CD4-positive, alpha-beta T cell treated with Interleukin-4 for 1 hour (primary cell): ENCODE data around the gene CHST13.

Experiments
- DNase-seq, 2 donors: peaks; one replicate each; pipeline ENCODE4 v3.0.0-alpha.2; 2020 to 2022

CHST13 gene

GRCh38 chr3:126488886-126489569 is 34.9 kb upstream of the CHST13 start:
- no peak for DNase-seq

- DNase-seq = no peak
Observed at GRCh38 chr3:126490619-126491018, 33.3 kb upstream of the CHST13 start.

DNA sequence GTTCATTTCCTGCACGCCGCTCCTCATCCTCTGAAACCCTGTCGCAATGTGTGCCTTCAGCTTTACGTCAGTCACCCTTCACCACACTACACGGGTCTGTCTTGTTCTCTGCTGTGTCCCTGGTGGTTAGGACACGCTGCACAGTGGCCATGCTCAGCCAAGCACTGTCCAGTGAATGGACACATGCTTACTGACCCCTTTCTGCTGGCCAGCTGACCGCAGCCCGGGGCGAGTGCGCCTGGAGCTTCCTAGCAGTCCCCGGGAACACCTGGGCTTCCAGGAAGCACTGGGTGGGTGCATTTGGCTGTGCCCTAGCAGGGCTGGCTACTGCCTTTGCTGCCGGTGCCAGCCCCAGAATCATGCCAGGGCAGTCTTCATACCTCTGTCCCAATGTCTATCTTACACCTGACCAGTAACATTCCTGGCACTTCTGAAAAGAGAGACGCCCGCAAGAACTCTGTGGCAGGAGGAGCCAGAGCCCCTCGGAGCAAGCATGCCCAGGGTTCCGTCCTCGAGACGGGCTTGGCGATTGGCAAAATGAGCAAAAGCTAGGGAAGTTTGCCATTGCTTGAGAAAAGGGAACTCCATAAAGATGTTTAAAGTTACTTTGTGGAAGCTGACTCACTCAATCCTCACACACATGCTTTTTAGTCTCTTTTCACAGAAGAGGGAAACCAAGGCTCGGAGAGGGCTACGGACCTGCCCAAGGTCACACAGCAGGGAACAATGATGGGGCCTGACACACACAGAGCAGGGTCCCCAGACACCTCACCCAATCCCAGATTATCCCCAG is 32.5 kb upstream of the CHST13 start:
- DNase-seq = no peak

DNA sequence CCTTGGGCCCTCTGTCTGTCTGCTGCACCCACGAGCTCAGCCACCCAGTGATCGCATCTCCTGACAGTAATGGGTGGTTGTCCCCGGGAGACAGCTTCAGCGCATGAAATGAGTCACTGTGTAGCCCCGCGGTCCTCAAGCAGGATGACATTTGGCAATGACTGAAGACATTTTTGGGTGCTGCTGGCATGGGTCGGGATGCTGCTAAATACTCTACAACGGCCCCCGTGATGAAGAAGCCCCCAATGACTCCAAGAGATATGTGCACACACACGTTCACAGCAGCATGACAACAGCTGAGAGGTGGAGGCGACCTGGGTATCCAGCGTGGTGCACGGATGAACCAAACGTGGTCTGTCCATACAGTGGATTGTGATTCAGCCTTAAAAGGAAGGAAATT is 30.9 kb upstream of the CHST13 start:
- no peak for DNase-seq

DNA sequence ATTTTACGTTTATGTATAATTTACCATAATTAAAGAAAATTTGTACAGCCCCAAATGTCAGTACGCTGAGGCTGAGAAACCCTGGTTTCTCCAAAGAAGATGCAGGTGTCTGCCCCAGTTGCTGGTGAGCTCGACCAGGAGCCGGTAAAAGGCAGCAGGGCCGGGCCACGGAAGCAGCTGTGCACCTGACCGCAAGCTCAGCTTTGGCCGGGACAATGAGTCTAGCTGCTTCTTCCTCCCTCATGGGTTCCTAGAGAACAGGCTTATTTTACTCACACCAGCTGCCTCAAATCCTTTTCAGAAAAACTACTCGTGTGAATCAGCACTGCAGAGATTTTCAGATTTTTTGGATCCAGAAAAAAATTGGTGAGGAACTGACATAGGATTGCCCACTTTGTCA is 30.2 kb upstream of the CHST13 start:
- no peak for DNase-seq

DNA sequence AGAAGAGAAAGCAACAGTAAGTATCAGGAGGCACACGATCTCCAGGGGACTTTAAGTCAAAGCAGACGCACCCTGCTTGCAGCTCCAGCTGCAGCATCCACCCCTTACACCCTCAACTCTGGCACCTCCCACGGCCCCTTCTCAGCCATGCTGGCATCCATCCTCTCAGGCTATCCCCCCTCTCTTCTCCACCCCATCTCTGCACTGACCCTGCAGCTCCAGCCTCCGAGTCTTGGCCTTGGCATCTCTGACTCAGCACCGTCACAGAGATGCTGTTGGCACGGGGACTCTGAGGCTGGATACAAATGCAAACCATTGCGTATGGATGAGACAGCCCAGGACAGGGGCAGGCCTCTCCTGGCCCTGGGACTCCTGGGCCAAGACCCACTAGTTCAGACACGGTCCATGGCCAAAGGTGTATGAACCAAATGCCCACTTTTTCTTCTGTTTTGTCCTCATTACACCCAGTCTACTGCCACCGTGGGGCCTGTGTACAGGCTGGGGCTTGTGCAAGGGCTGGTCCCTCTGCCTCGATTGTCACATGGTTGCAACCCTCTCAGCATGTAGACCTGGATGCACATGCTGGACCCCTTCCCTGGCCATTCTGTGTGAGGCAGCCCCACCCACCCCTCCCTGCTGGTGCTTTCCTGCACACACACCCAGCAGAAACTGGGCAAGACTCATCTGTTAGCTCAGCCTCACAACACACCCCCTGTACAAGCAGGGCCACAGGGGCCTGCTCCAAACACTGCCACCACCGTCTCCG is 29.6 kb upstream of the CHST13 start:
- no peak for DNase-seq

DNA sequence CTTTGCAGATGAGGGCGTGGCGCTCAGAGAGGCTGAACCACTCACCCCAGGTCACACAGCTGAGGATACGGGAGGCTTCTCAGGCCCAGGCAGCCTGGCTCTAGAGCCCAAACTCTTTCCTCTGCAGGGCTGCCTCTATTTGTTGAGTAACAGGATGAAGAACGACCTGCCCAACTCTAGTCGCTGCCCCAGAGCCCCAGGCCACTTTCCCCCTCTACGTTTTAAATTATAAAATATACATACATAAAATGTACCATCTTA is 29.1 kb upstream of the CHST13 start:
- DNase-seq = no peak

- no peak for DNase-seq
Observed at GRCh38 chr3:126495786-126496185, 28.2 kb upstream of the CHST13 start.

DNA sequence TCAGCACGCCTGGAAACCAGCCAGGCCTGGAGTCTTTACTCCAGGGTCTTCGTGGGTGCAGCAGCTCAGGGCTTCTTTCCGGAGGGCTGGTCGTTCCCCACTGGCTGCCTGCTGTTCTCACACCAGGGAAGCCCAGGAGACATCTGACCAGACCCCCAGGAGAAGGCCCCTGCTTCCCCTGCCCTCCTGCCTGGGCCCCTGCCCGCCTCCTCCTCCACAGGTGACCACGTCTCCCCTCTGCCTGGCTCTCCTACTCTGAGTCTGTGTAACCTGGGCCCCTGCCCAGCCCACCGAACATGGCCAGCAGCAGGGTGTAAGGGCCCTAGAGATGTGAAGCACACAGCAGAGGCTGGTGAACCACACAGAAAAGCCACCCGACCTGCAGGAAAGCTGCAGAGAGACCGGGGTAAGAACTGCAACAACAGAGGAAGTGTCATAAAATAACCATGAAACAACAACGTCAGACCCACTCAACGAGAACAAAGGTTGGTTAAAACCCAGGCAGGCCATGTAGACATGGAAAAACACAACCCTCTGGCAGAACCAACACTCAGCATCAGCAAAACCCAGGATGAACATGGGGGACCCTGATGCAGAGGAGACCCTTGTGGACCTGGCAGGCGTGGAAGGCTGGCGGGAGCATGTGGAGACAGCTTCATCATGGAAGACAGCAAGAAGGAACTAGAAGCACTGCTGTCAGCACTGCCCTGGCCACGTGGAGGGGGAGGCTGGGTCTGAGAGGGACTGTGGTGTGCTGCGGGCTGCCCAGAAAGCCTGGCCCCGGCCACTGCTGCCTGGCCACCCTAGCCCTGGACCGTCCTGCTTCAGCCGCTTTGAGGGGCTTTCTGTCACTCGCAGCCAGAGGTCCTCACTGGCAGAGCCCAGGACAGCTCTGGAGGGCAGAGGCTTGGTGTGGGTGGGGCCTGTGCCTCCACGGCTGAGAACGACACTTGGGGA is 26.8 kb upstream of the CHST13 start:
- no peak for DNase-seq

- DNase-seq = no peak
Observed at GRCh38 chr3:126497956-126498355, 26.0 kb upstream of the CHST13 start.

DNA sequence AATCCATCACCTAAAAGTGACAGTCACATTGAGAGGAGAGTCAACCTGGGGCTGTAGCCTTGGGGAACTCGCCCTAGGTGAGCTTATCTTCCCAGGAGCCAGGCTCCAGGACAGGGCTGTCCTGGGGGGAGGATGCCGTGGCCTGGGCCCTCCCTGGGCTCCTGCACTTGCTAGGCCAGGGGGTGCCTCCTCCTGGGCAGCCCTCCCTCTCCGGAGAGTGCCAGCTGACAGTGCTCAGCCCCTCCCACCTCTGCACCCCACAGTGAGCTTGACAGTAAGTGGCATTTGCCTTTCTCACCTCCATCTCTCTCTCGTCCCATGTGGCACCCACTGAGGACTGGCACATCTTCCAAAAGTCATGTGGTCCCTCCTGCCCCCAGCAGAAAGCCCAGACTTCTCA is 25.5 kb upstream of the CHST13 start:
- no peak for DNase-seq

DNA sequence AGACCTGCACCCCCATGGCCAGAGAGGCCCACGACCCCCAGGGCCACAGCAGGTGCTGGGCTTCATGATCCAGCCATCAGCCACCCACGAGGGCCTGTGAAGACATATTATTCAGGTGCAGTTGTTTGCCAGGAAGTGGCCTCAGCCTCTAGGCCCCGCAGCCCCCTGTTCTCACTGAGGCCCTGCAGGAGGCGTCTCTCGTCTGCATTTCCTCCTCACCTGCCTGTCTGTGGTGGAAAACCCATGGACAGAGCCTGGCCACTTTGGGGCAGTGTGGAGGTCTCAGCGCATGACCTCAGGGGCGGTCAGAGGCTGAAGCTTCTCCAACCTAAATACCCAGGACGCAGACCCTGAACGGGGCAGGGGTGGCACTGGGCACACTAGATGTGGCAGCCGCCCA is 25.0 kb upstream of the CHST13 start:
- DNase-seq = no peak

- no peak for DNase-seq
Observed at GRCh38 chr3:126499401-126499800, 24.6 kb upstream of the CHST13 start.

DNA sequence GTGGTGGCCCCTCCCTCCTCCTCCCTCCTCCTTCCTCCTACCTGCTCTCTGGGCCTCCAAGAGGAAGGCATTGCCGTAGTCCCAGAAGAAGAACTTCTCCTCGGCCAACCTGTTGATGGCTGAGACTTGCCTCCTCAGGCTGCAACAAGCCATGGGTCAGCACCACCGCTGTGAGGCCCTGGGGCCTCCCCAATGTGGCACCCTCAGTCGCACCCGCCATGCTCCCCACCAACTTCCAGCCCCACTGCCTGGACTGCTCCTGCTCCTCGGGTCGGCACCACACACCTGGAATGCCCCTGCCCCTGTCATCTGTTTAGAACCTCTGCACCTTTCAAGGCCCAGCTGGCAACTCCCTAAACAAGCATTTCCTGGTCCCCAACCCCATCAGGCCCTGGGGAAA is 23.9 kb upstream of the CHST13 start:
- DNase-seq = no peak

DNA sequence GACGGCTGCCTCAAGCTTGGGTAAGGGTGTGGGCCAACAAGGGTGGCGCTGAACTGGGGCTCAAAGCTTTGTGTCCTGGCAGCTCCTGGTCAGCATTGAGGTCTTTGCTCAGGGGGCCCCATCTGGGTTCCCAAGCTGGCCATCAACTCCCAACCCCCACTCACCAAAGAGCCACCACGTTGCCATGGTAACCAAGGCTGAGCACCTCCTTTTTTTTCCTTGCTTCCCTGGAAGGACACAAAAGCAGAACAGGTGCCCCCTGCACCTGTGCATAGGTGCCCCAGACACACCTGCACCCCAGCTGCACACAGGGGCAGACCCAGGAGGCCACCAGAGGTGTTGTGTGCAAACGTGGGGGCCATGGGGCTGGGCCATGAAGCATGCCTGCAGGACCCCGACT is 22.9 kb upstream of the CHST13 start:
- DNase-seq = no peak

DNA sequence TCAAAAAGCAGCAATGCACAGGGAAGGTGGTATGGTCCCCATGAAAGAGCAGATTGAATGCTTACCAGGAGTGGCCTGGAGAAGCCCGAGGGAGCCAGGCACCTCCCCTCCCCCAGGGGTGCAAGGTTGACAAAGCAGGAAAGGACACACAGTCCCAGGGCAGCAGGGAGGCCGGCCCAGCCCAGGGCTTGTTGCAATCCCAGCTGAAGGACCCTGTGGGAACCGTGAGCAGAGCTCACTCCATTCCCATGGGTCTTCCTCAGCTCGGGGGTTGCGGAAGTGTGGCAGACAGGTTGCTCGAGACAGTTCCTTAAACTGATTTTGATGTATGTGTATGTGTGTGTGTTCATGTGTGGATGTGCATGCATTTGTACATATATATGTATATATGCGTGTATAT is 22.2 kb upstream of the CHST13 start:
- no peak for DNase-seq

DNA sequence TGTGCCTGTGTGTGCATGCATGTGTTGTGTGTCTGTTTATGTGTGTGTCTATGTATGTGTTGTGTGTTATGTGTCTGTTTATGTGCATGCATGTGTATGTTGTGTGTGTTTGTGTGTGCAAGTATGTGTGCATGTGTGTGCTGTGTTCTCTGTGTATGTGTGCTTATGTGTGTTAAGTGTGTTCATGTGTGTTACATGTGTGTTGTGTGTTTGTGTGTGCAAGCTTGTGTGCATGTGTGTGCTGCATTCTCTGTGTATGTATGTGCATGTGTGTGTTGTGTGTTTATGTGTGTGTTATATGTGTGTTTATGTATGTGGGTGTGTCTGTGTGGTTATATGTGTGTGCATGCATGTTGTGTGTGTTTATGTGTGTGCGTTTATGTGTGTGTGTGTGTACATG is 21.3 kb upstream of the CHST13 start:
- DNase-seq = no peak

DNA sequence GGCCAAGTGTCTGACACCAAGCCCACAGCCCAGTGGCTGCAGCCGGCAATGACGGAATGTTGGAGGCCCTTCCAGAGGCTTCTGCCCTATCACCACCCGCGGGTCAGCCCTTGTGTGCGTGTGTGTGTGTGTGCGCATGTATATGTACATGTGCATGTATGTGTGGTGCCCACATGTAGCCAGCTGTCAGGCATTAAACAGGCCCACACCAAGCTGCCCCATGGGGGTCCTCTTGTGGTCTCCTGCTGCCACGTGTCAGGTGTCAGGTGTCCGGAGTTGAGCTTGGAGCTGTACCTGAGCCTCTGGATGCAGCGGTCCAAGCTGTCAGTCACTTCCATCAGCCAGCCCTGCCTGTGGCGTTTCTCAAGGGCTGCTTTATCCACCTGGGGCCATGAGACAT is 20.3 kb upstream of the CHST13 start:
- DNase-seq = no peak

DNA sequence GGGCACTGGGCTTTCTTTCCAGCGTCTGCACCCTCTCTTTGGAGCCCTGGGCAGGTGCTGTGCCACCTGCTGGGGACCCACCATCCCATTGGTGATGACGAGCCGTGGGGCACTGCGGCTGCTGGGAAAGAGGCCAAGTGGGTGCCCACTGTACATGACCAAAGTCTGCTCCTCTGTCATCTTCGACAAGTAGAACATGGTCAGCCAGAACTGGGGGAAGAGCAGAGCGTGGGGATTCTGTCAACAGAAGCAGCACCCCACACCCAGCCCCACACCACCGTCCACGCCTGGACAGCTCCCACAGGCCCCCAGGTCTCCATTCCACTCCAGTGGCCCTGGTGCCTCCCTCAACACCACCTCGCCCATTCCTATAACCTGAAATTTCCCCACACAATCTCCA is 16.1 kb upstream of the CHST13 start:
- no peak for DNase-seq

- no peak for DNase-seq
Observed at GRCh38 chr3:126508564-126508964, 15.4 kb upstream of the CHST13 start.

DNA sequence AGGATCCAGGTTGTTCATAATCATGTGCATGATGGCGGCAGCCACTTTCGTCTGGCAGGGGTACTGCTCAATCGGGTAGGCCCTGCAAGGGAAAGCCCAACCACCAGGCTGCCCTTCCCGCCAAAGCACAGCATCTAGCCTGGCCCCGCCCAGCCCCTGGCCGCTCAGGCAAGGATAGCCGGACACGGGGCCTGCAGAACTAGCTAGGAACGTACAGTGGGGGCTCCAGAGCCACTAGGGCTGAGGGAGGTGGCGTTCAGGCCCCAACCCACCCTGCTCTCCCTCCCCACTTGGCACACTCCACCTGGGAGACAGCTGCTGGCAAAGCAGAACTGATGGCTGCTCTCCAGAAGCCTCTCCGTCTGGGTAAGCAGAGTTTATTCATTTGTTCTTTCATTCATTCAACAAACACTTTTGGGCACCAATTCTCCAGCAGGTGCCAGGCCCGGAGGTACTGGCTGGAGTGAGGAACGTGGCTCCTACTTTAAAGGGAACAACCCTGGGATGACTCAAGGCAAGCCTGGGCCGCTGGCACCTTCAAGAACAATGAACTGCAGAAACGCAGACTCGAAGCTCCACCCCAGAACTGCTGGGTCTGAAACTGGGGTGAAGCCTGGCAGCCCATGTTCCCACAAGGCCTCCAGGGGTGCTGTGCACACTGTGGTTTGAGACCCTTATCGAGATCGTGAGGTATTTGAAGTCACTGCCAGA is 14.2 kb upstream of the CHST13 start:
- DNase-seq = no peak

DNA sequence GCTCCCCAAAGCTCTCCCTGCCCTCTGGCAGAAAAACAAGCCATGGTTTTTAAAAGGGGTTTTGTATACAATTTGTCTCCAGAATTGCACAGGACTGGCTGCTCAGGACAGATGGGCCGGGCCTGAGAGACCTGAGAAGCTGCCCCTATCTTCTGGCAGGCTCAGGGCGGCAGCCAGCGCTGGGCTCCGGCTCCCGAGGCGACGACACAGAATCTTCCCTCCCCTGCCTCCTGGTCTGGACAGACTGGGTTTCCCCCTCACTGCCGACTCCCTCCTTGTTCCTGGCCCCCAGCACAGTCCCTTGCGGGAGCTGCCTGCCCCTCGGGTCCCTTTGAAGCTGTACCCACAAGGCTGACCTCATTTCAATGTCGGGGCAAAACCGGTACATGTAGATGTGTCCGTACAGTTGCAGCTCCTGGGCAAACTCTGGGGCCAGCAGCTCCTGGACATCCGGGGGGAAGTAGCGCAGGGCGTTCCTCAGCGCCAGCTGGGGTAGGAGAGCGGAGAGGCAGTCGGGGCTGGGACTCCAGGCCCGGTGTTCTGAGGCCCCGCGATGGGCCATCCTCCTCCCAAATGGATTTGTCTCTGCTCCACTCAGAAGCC is 13.5 kb upstream of the CHST13 start:
- DNase-seq = no peak
